HG02938 (cell line): ENCODE measurements around the gene MAN1A2.

ENCODE experiments used
- ATAC-seq: cut with Tn5 transposase; IDR thresholded peaks from one replicate; pipeline ENCODE4 v1.9.1; 2021; ENCODE audit warnings: mild to moderate bottlenecking, moderate library complexity; ENCODE audit not compliant: unreplicated experiment

Gene MAN1A2

GRCh38 chr1:117359561-117360289 is 7.5 kb upstream of the MAN1A2 start:
- no peak for ATAC-seq

GRCh38 chr1:117362986-117363385 is 4.3 kb upstream of the MAN1A2 start:
- ATAC-seq, result no peak

- no peak for ATAC-seq
These were observed 3.6 kb upstream of the MAN1A2 start for GRCh38 chr1:117363571-117364048.

GRCh38 chr1:117364240-117364639 is 3.0 kb upstream of the MAN1A2 start:
- no peak for ATAC-seq

- no peak for ATAC-seq
These were observed 1.7 kb upstream of the MAN1A2 start for GRCh38 chr1:117365350-117366176.

GRCh38 chr1:117366177-117367045 is 838 bp upstream of the MAN1A2 start:
- peak; percentile 32 for ATAC-seq

GRCh38 chr1:117368116-117369108 is 1.2 kb downstream of the MAN1A2 start:
- ATAC-seq, result no peak

GRCh38 chr1:117370071-117370470 is 2.8 kb downstream of the MAN1A2 start:
- no peak for ATAC-seq

GRCh38 chr1:117370509-117370908 is 3.3 kb downstream of the MAN1A2 start:
- ATAC-seq, result no peak

- ATAC-seq, result no peak
These were observed 4.3 kb downstream of the MAN1A2 start for GRCh38 chr1:117371441-117372151.

- no peak for ATAC-seq
These were observed 5.7 kb downstream of the MAN1A2 start for GRCh38 chr1:117372863-117373412.

GRCh38 chr1:117373932-117374331 is 6.7 kb downstream of the MAN1A2 start:
- no peak for ATAC-seq

- ATAC-seq, result no peak
These were observed 8.1 kb downstream of the MAN1A2 start for GRCh38 chr1:117375327-117375726.

- ATAC-seq, result no peak
These were observed 19.9 kb downstream of the MAN1A2 start for GRCh38 chr1:117387060-117387633.

- no peak for ATAC-seq
These were observed 21.1 kb downstream of the MAN1A2 start for GRCh38 chr1:117388328-117388727.

- ATAC-seq, result no peak
These were observed 22.0 kb downstream of the MAN1A2 start for GRCh38 chr1:117389284-117389683.

- no peak for ATAC-seq
These were observed 22.5 kb downstream of the MAN1A2 start for GRCh38 chr1:117389779-117390178.

GRCh38 chr1:117392771-117393170 is 25.5 kb downstream of the MAN1A2 start:
- no peak for ATAC-seq

- no peak for ATAC-seq
These were observed 28.8 kb downstream of the MAN1A2 start for GRCh38 chr1:117396074-117396473.
